Endodermal cell (in vitro differentiated cells): ENCODE measurements around the gene AKR1C2. TPM values are rescaled to one million over a fixed set of nuclear protein-coding genes. Genes with fewer than 3 reads are reported as not detected.

ENCODE experiments used
- DNase-seq: peaks from one replicate; pipeline ENCODE4 v3.0.0-alpha.2; 2017
- H3K27ac ChIP-seq: 2 replicates; pipeline ENCODE4 v1.5.1; 2013; ENCODE audit warnings: mild to moderate bottlenecking, low read depth, low read length, moderate library complexity
- H3K27me3 ChIP-seq: 2 replicates; pipeline ENCODE4 v1.6.1; 2013; ENCODE audit warnings: mild to moderate bottlenecking, low read length, moderate library complexity; ENCODE audit not compliant: insufficient read depth, control insufficient read depth, poor library complexity, severe bottlenecking
- H3K36me3 ChIP-seq: 2 replicates; pipeline ENCODE4 v1.7.0; 2013; ENCODE audit warnings: mild to moderate bottlenecking, low read length, moderate library complexity; ENCODE audit not compliant: control insufficient read depth, insufficient read depth
- H3K4me1 ChIP-seq: one replicate; pipeline ENCODE4 v1.7.0; 2013; ENCODE audit warnings: low read length; ENCODE audit not compliant: control insufficient read depth, insufficient read depth
- H3K4me3 ChIP-seq: 2 replicates; pipeline ENCODE4 v1.5.1; 2013; ENCODE audit warnings: mild to moderate bottlenecking, low read length, moderate library complexity
- H3K9ac ChIP-seq: 2 replicates; pipeline ENCODE4 v1.6.1; 2013; ENCODE audit warnings: mild to moderate bottlenecking, low read length, moderate library complexity; ENCODE audit not compliant: poor library complexity, severe bottlenecking; ENCODE audit errors: extremely low read depth
- H3K9me3 ChIP-seq: 2 replicates; pipeline ENCODE4 v1.6.1; 2013; ENCODE audit warnings: mild to moderate bottlenecking, low read length, moderate library complexity; ENCODE audit not compliant: control insufficient read depth
- H3K27ac Mint-ChIP-seq: 2 replicates; pipeline ENCODE4 v1.8.0; 2020; ENCODE audit warnings: mixed read lengths
- H3K27me3 Mint-ChIP-seq: 2 replicates; pipeline ENCODE4 v1.8.0; 2021; ENCODE audit warnings: mild to moderate bottlenecking, mixed read lengths; ENCODE audit not compliant: insufficient read depth
- H3K36me3 Mint-ChIP-seq: 2 replicates; pipeline ENCODE4 v1.8.0; 2020; ENCODE audit warnings: low read depth, mixed read lengths
- H3K4me1 Mint-ChIP-seq: 2 replicates; pipeline ENCODE4 v1.8.0; 2020; ENCODE audit warnings: mixed read lengths
- H3K4me3 Mint-ChIP-seq: 2 replicates; pipeline ENCODE4 v1.8.0; 2020; ENCODE audit warnings: mild to moderate bottlenecking, moderate library complexity, mixed read lengths
- H3K9me3 Mint-ChIP-seq: 2 replicates; pipeline ENCODE4 v1.8.0; 2020; ENCODE audit warnings: mild to moderate bottlenecking, mixed read lengths
- WGBS, 2 experiments: methylation state at CpG; one replicate each; pipeline versions ENCODE4 v1.1.5 to v1.1.7; 2013; ENCODE audit warnings: missing lambda C conversion rate in 2 of 2, mixed read lengths in 1 of 2; ENCODE audit not compliant: insufficient coverage in 1 of 2, insufficient read length in 1 of 2; 5-methylcytosine and 5-hydroxymethylcytosine counted together
- total RNA-seq, 2 donors: library from RNA; stranded (reverse); fragmentation: NEBNext Ultra II Directional in 1 of 2; extraction: Animal tissue kit (Norgen Biotek cat#: 25700) in 1 of 2; gene quantifications; 2 replicates in 1 of 2; 3 replicates in 1 of 2; pipeline ENCODE4 v1.2.1, GENCODE V29; 2021
- TF ChIP-seq, protein P1 (sequence below): fragments of 200-600 bp; sonication (generic); conservative IDR thresholded peaks from 2 replicates; pipeline ENCODE4 v1.5.0; 2021; ENCODE audit warnings: antibody characterized with exemption, mild to moderate bottlenecking

The AKR1C2 gene
- total RNA-seq, 2 donors from 2014 or later = 0.33 to 0.89 TPM

GRCh38 chr10:5036511-5036910 is 32.9 kb upstream of the AKR1C2 start:
- peaks cover 22% of the 10 kb centered on the region for H3K9me3 Mint-ChIP-seq
- H3K9me3 ChIP-seq = peaks cover 29% of the 10 kb centered on the region
- peaks cover 2% of the 10 kb centered on the region for H3K36me3 Mint-ChIP-seq
- TF ChIP-seq, protein P1, sequence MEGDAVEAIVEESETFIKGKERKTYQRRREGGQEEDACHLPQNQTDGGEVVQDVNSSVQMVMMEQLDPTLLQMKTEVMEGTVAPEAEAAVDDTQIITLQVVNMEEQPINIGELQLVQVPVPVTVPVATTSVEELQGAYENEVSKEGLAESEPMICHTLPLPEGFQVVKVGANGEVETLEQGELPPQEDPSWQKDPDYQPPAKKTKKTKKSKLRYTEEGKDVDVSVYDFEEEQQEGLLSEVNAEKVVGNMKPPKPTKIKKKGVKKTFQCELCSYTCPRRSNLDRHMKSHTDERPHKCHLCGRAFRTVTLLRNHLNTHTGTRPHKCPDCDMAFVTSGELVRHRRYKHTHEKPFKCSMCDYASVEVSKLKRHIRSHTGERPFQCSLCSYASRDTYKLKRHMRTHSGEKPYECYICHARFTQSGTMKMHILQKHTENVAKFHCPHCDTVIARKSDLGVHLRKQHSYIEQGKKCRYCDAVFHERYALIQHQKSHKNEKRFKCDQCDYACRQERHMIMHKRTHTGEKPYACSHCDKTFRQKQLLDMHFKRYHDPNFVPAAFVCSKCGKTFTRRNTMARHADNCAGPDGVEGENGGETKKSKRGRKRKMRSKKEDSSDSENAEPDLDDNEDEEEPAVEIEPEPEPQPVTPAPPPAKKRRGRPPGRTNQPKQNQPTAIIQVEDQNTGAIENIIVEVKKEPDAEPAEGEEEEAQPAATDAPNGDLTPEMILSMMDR = no peak
- H3K27ac ChIP-seq = no peak overlapping the region
- H3K36me3 ChIP-seq = no peaks in the 10 kb centered on the region
- H3K4me3 Mint-ChIP-seq = no peak overlapping the region
- H3K4me1 ChIP-seq = no peaks in the 10 kb centered on the region
- H3K27ac Mint-ChIP-seq = no peak overlapping the region
- no peaks in the 10 kb centered on the region for H3K27me3 Mint-ChIP-seq
- no peak overlapping the region for H3K9ac ChIP-seq
- 78 to 83% methylated on average over 1 to 2 of the region's 2 CpGs for WGBS, 2 experiments
- no peak overlapping the region for H3K4me3 ChIP-seq
- no peaks in the 10 kb centered on the region for H3K4me1 Mint-ChIP-seq
- H3K27me3 ChIP-seq = no peaks in the 10 kb centered on the region
- DNase-seq = no peak

- TF ChIP-seq, protein P1 = no peak
- Mint-ChIP-seq H3K27me3 (no peaks in the 10 kb centered on the region), H3K36me3 (peaks cover 2% of the 10 kb centered on the region), H3K4me1 (no peaks in the 10 kb centered on the region), H3K27ac (no peak overlapping the region), H3K9me3 (peaks cover 24% of the 10 kb centered on the region), H3K4me3 (no peak overlapping the region)
- Histone ChIP-seq H3K36me3 (no peaks in the 10 kb centered on the region), H3K27me3 (no peaks in the 10 kb centered on the region), H3K4me1 (no peaks in the 10 kb centered on the region), H3K9me3 (peaks cover 29% of the 10 kb centered on the region), H3K9ac (no peak overlapping the region), H3K27ac (no peak overlapping the region), H3K4me3 (no peak overlapping the region)
- 86 to 92% methylated on average over 5 to 10 of the region's 10 CpGs for WGBS, 2 experiments
- DNase-seq = no peak
Measured at GRCh38 chr10:5035356-5035755, 31.7 kb upstream of the AKR1C2 start.

DNA sequence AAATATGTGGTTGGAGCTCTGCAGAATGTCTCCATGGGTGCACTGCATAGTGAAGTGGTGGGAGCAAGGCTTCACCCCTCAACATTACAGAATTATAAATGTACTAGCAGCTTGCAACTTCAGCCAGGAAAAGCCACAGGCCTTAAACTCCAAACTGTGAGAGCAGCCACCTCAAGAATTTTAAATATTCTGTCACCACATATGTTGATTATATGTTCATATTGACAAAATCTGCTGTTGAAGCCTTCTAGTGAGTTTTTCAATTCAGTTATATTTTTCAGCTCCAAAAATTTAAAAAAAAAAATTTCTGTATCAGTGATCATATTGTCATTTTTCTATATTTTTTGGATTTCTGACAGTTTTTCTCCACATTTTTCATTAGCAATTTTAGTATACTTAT is 30.9 kb upstream of the AKR1C2 start:
- no peaks in the 10 kb centered on the region for H3K27me3 ChIP-seq
- H3K36me3 ChIP-seq = no peaks in the 10 kb centered on the region
- no peak overlapping the region for H3K9ac ChIP-seq
- H3K27ac ChIP-seq = no peak overlapping the region
- TF ChIP-seq, protein P1 = no peak
- DNase-seq = no peak
- Mint-ChIP-seq H3K27ac (no peak overlapping the region), H3K9me3 (peaks cover 32% of the 10 kb centered on the region), H3K4me1 (no peaks in the 10 kb centered on the region), H3K36me3 (peaks cover 2% of the 10 kb centered on the region), H3K4me3 (no peak overlapping the region), H3K27me3 (no peaks in the 10 kb centered on the region)
- H3K4me1 ChIP-seq = no peaks in the 10 kb centered on the region
- no peak overlapping the region for H3K4me3 ChIP-seq
- H3K9me3 ChIP-seq = peaks cover 33% of the 10 kb centered on the region
